Duodenal mucosa (tissue), 2 donors: ENCODE measurements around the gene RASSF4.

Source experiments
- H3K27ac ChIP-seq: one replicate; pipeline ENCODE4 v1.7.0; 2013; ENCODE audit warnings: low read depth, low read length
- H3K27me3 ChIP-seq, 2 donors: one replicate each; pipeline ENCODE4 v1.7.0; 2013; ENCODE audit warnings: low read length in 2 of 2, control low read depth in 1 of 2; ENCODE audit not compliant: insufficient read depth in 2 of 2, control insufficient read depth in 1 of 2
- H3K36me3 ChIP-seq, 2 donors: one replicate each; pipeline ENCODE4 v1.7.0; 2013; ENCODE audit warnings: low read length in 2 of 2, control low read depth in 1 of 2; ENCODE audit not compliant: insufficient read depth in 2 of 2, control insufficient read depth in 1 of 2
- H3K4me1 ChIP-seq, 2 donors: one replicate each; pipeline ENCODE4 v1.7.0; 2013; ENCODE audit warnings: low read length in 2 of 2, control low read depth in 1 of 2; ENCODE audit not compliant: insufficient read depth in 2 of 2, control insufficient read depth in 1 of 2
- H3K4me3 ChIP-seq, 2 donors: one replicate each; pipeline ENCODE4 v1.7.0; 2013; ENCODE audit warnings: low read length in 2 of 2, low read depth in 1 of 2
- H3K9ac ChIP-seq, 2 donors: one replicate each; pipeline ENCODE4 v1.7.0; 2013; ENCODE audit warnings: low read length in 2 of 2, low read depth in 1 of 2
- H3K9me3 ChIP-seq, 2 donors: one replicate each; pipeline ENCODE4 v1.7.0; 2013; ENCODE audit warnings: low read length in 2 of 2, control low read depth in 1 of 2; ENCODE audit not compliant: control insufficient read depth in 1 of 2

RASSF4 gene

DNA sequence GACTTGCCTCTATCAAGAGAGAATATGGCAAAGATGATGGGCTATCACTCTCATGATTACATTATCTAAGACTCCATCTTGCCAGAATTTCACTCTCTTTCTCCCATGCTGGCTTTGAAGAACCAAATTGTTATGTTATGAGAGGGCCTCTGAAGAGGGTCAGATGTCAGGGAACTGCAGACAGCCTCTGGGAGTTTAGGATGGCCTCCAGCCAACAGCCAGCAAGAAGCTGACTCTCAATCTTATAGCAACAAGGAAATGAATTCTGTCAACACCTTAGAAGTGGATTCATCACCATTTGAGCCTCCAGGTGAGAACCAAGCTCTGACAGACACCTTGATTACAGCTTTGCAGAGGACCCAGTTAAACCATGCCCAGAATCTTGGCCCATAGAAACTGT, 74.7 kb downstream of the RASSF4 start:
- Histone ChIP-seq H3K9me3 (peaks cover 0 to 3% of the 10 kb centered on the region in 2 donors), H3K27ac (no peak overlapping the region), H3K27me3 (peaks cover 0 to 8% of the 10 kb centered on the region in 2 donors), H3K4me1 (no peaks in the 10 kb centered on the region), H3K9ac (no peak overlapping the region), H3K36me3 (no peaks in the 10 kb centered on the region), H3K4me3 (no peak overlapping the region)

DNA sequence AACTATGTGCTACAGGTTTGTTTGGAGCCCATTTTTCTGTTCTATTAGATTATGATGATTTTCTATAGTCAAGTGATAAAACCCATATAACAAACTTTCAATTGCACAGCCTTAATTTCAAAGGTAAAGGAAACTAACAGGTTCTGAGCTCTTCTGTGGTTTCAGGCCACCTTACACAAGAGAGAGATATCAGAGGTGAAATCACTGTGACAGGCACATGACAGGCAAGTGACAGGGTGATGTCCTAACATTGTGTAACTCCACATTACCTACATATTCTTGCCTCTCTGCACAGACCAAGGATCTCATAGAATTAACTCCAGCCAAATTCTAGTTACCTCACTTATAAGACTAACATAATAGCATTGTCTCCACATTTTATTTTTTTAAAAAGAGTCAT, 76.1 kb downstream of the RASSF4 start:
- H3K4me1 ChIP-seq: no peaks in the 10 kb centered on the region
- no peaks in the 10 kb centered on the region for H3K36me3 ChIP-seq
- H3K9me3 ChIP-seq: peaks cover 0 to 3% of the 10 kb centered on the region in 2 donors
- no peak overlapping the region for H3K4me3 ChIP-seq
- H3K27ac ChIP-seq: no peak overlapping the region
- peaks cover 0 to 8% of the 10 kb centered on the region in 2 donors for H3K27me3 ChIP-seq
- no peak overlapping the region for H3K9ac ChIP-seq

DNA sequence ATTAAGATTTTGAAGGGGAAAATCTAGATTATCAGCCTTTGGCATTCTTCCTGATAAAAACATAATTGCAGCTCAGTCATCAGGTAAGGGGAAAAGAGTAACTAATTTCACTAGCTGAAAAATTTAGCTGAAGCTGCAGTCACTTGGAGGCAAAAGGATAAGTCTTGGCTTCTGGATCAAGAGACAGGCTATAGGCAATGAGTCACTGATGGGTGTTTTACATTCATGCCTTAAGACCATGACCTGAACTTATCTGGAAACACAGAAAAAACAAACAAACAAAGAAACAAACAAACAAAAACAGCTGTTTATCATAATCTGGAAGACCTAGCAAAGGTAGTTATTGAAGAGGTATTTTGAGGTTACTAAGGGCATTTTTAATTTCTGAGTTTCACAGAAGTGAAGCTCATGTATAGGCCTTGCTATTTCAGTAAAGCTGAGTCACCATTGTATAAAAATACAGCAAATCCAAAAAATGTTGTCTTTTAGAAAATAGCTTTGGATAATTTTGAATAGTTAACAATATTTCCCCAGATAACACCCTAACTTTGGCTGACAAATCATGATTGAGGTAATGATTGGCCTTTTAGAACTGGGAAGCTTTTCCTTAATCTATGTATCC, 81.4 kb downstream of the RASSF4 start:
- H3K36me3 ChIP-seq: no peaks in the 10 kb centered on the region
- no peak overlapping the region for H3K9ac ChIP-seq
- no peaks in the 10 kb centered on the region for H3K27me3 ChIP-seq
- no peak overlapping the region for H3K27ac ChIP-seq
- H3K4me3 ChIP-seq: no peak overlapping the region
- H3K4me1 ChIP-seq: no peaks in the 10 kb centered on the region
- H3K9me3 ChIP-seq: no peaks in the 10 kb centered on the region

DNA sequence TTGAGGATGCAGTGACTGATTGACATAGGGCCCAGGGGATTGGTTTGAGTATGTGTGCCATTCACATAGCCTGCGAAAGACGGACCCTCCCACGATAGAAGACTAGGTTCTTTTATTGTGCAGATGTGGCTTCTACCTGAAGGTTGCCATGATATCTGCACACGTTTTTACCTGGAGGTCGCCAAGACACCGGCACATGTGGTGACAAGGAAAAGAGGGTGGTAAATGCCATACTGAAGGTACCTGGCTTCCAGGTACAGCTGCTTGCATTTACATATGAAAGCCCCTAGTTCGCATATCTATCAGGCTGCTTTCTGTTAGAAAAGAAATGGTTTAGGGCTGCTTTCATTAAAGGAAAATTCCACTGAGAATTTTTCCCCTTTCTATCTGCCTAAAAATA, 84.7 kb downstream of the RASSF4 start:
- Histone ChIP-seq H3K27me3 (no peaks in the 10 kb centered on the region), H3K9me3 (no peaks in the 10 kb centered on the region), H3K36me3 (no peaks in the 10 kb centered on the region), H3K4me3 (no peak overlapping the region), H3K4me1 (no peaks in the 10 kb centered on the region), H3K9ac (no peak overlapping the region), H3K27ac (no peak overlapping the region)
